ENCODE results near the gene KSR1.

KSR1 gene

GRCh38 chr17:27539794-27540317 lies 83.6 kb downstream of the KSR1 start:
- DNase-seq: no peak

- no peak for DNase-seq
These were observed 84.3 kb downstream of the KSR1 start for GRCh38 chr17:27540318-27541101.

- DNase-seq: no peak
These were observed 85.2 kb downstream of the KSR1 start for GRCh38 chr17:27541301-27542023.

GRCh38 chr17:27542841-27543463 lies 86.7 kb downstream of the KSR1 start:
- no peak for DNase-seq

- DNase-seq: no peak
These were observed 87.2 kb downstream of the KSR1 start for GRCh38 chr17:27543464-27543856.

- no peak for DNase-seq
These were observed 87.7 kb downstream of the KSR1 start for GRCh38 chr17:27543958-27544349.

GRCh38 chr17:27544350-27545131 lies 88.3 kb downstream of the KSR1 start:
- DNase-seq: peak; percentile 77 to 87

- no peak for DNase-seq
These were observed 89.4 kb downstream of the KSR1 start for GRCh38 chr17:27545562-27546229.

GRCh38 chr17:27546624-27547300 lies 90.5 kb downstream of the KSR1 start:
- DNase-seq: no peak

- DNase-seq: no peak
These were observed 91.0 kb downstream of the KSR1 start for GRCh38 chr17:27547301-27547683.

GRCh38 chr17:27548369-27548768 lies 92.1 kb downstream of the KSR1 start:
- no peak for DNase-seq

- DNase-seq: no peak
These were observed 93.1 kb downstream of the KSR1 start for GRCh38 chr17:27549251-27549893.

- no peak for DNase-seq
These were observed 94.2 kb downstream of the KSR1 start for GRCh38 chr17:27550291-27550930.

- no peak for DNase-seq
These were observed 94.8 kb downstream of the KSR1 start for GRCh38 chr17:27550974-27551505.

GRCh38 chr17:27551701-27552248 lies 95.5 kb downstream of the KSR1 start:
- DNase-seq: no peak

- DNase-seq: no peak
These were observed 96.1 kb downstream of the KSR1 start for GRCh38 chr17:27552276-27552732.

GRCh38 chr17:27553019-27553511 lies 96.8 kb downstream of the KSR1 start:
- no peak for DNase-seq

GRCh38 chr17:27554152-27554551 lies 97.9 kb downstream of the KSR1 start:
- DNase-seq: no peak

- no peak for DNase-seq
These were observed 98.7 kb downstream of the KSR1 start for GRCh38 chr17:27554911-27555310.

- no peak for DNase-seq
These were observed 99.1 kb downstream of the KSR1 start for GRCh38 chr17:27555339-27555738.

Data from activated CD4-positive, alpha-beta T cell treated with anti-CD3 and anti-CD28 coated beads, Interleukin-2, amount 50 U/mL, for 48 hours (primary cell).